ENCODE results near the gene STRIP2.

The STRIP2 gene

DNA sequence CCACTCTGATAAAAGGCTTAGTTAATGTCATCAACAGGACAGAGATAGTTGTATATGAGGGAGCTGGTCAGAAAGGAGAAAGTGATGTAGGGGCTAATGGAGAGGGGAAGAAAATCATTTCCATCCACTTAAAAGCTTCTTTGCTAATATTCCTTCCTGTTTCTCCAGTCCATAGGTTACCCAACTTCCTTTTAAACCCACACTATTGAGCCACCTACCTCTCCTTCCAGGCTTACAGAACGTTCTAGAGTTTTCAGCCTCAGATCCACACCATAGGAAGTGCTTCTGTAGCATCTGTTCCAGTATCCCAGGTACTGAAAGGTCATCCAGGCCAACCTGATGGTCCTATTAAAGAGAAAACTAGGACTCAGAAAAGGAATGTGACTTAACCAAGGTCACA lies 28.2 kb downstream of the STRIP2 start:
- no peak for DNase-seq (ENCODE audit: low spot score)
- TF ChIP-seq, protein P1, sequence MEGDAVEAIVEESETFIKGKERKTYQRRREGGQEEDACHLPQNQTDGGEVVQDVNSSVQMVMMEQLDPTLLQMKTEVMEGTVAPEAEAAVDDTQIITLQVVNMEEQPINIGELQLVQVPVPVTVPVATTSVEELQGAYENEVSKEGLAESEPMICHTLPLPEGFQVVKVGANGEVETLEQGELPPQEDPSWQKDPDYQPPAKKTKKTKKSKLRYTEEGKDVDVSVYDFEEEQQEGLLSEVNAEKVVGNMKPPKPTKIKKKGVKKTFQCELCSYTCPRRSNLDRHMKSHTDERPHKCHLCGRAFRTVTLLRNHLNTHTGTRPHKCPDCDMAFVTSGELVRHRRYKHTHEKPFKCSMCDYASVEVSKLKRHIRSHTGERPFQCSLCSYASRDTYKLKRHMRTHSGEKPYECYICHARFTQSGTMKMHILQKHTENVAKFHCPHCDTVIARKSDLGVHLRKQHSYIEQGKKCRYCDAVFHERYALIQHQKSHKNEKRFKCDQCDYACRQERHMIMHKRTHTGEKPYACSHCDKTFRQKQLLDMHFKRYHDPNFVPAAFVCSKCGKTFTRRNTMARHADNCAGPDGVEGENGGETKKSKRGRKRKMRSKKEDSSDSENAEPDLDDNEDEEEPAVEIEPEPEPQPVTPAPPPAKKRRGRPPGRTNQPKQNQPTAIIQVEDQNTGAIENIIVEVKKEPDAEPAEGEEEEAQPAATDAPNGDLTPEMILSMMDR (IDR thresholded peaks at IDR 0.05; ENCODE audit: extremely low read depth, insufficient read depth, missing control alignments) = no peak
- in situ Hi-C loops (cut with MboI; ENCODE audit: low pct_unique_long_range_greater_than_20kb, low sequenced_read_pairs, unreplicated experiment) = loop anchor here (25.0 kb wide), 2 partner anchors 100 to 250 kb away; no protein-coding TSS in a partner anchor

- TF ChIP-seq, protein P1 (IDR thresholded peaks at IDR 0.05; ENCODE audit: extremely low read depth, insufficient read depth, missing control alignments) = no peak
- in situ Hi-C loops (cut with MboI; ENCODE audit: low pct_unique_long_range_greater_than_20kb, low sequenced_read_pairs, unreplicated experiment) = loop anchor here (25.0 kb wide), 2 partner anchors 102 to 252 kb away; no protein-coding TSS in a partner anchor
- DNase-seq (ENCODE audit: low spot score) = no peak
Measured at GRCh38 chr7:129464194-129464593, 30.0 kb downstream of the STRIP2 start.

- in situ Hi-C loops (cut with MboI; ENCODE audit: low pct_unique_long_range_greater_than_20kb, low sequenced_read_pairs, unreplicated experiment) = loop anchor here (25.0 kb wide), 2 partner anchors 103 to 253 kb away; no protein-coding TSS in a partner anchor
- TF ChIP-seq, protein P1 (IDR thresholded peaks at IDR 0.05; ENCODE audit: extremely low read depth, insufficient read depth, missing control alignments) = no peak
- no peak for DNase-seq (ENCODE audit: low spot score)
Measured at GRCh38 chr7:129465080-129465479, 30.8 kb downstream of the STRIP2 start.

GRCh38 chr7:129466796-129467195 lies 32.6 kb downstream of the STRIP2 start:
- in situ Hi-C loops (cut with MboI; ENCODE audit: low pct_unique_long_range_greater_than_20kb, low sequenced_read_pairs, unreplicated experiment) = loop anchor here (25.0 kb wide), 2 partner anchors 104 to 254 kb away; no protein-coding TSS in a partner anchor
- TF ChIP-seq, protein P1 (IDR thresholded peaks at IDR 0.05; ENCODE audit: extremely low read depth, insufficient read depth, missing control alignments) = no peak
- no peak for DNase-seq (ENCODE audit: low spot score)

DNA sequence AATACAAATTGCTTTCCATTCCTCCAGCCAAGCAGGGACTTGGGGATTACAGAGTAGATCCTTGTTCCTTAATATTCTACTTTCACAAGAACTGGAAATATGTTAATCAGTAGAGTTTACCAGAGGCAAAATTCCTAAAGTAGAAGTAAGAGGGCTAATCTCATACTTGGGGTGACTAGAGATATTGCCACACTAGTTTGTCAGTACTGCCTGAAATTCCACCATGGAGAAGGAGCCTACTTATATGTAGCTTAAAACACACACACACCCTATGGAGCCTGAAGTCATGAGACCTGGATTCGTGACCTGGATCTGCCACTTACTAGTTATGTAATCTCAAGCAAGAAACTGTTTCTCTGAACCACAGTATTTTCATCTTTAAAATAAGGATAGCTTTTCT lies 33.9 kb downstream of the STRIP2 start:
- TF ChIP-seq, protein P1 (IDR thresholded peaks at IDR 0.05; ENCODE audit: extremely low read depth, insufficient read depth, missing control alignments) = no peak
- in situ Hi-C loops (cut with MboI; ENCODE audit: low pct_unique_long_range_greater_than_20kb, low sequenced_read_pairs, unreplicated experiment) = loop anchor here (25.0 kb wide), 2 partner anchors 106 to 256 kb away; no protein-coding TSS in a partner anchor
- no peak for DNase-seq (ENCODE audit: low spot score)

- DNase-seq (ENCODE audit: low spot score) = peak; percentile 17
- in situ Hi-C loops (cut with MboI; ENCODE audit: low pct_unique_long_range_greater_than_20kb, low sequenced_read_pairs, unreplicated experiment) = loop anchor here (25.0 kb wide), 2 partner anchors 106 to 256 kb away; no protein-coding TSS in a partner anchor
Measured at GRCh38 chr7:129468547-129468946, 34.3 kb downstream of the STRIP2 start.

More at GRCh38 chr7:129468547-129468946, 34.3 kb downstream of the STRIP2 start:
- TF ChIP-seq, protein P1 (IDR thresholded peaks at IDR 0.05; ENCODE audit: extremely low read depth, insufficient read depth, missing control alignments) = no peak

Measured in GM13977 (cell line).